BJ (cell line): ENCODE measurements around the gene ZFYVE16. TPM values are rescaled to one million over a fixed set of nuclear protein-coding genes. Genes with fewer than 3 reads are reported as not detected.

Experiments used
- CTCF ChIA-PET: fragments of 350-600 bp; formaldehyde crosslinking; extraction: SDS; loops from one replicate; lab custom pipeline; 2021; ENCODE audit warnings: antibody characterized with exemption, inconsistent platforms; lab: Yijun Ruan, JAX
- POLR2A ChIA-PET: fragments of 300-600 bp; sonication (Branson Sonifier 250); formaldehyde crosslinking; extraction: SDS; loops from one replicate; lab custom pipeline; 2021; ENCODE audit warnings: antibody characterized with exemption; lab: Charles Lee
- DNase-seq: peaks from one replicate; pipeline ENCODE4 v3.0.0-alpha.2; 2011; ENCODE audit warnings: low read depth
- H3K27me3 ChIP-seq: 2 replicates; pipeline ENCODE4 v1.6.0; 2011; ENCODE audit warnings: low read length; ENCODE audit not compliant: control insufficient read depth, insufficient read depth
- H3K36me3 ChIP-seq: 2 replicates; pipeline ENCODE4 v1.5.1; 2011; ENCODE audit warnings: low read length; ENCODE audit not compliant: control insufficient read depth, insufficient read depth
- H3K4me3 ChIP-seq: 2 replicates; pipeline ENCODE4 v1.5.1; 2011; ENCODE audit warnings: low read depth, mild to moderate bottlenecking, control low read depth, low read length
- CTCF ChIP-seq: IDR thresholded peaks from 2 replicates; pipeline ENCODE4 v1.5.1; 2011; ENCODE audit warnings: low read depth, mild to moderate bottlenecking, control low read depth, inconsistent platforms, low read length, moderate library complexity; ENCODE audit not compliant: insufficient read depth
- polyA plus RNA-seq: library from polyadenylated mRNA; depleted of rRNA; stranded (reverse); fragments of >200 nt; gene quantifications from 2 replicates; pipeline ENCODE4 v1.2.3, GENCODE V29; 2011

The ZFYVE16 gene
- polyA plus RNA-seq, 1 experiment, result 4.9 TPM

- no peak for TF ChIP-seq CTCF
- Histone ChIP-seq H3K36me3 (peaks cover 2% of the 10 kb centered on the region; the same call in 1 of the 2 replicates), H3K4me3 (no peak overlapping the region), H3K27me3 (no peaks in the 10 kb centered on the region)
- no peak for DNase-seq
- POLR2A ChIA-PET, result no interaction called here
- CTCF ChIA-PET, result interaction anchor here (0.6 to 3.0 kb wide), 4 partner anchors 14 to 194 kb away, joined by 3 to 19 read pairs (median 8); no protein-coding TSS in a partner anchor
These were observed 72.5 kb downstream of the ZFYVE16 start for GRCh38 chr5:80480354-80480753.

- ChIA-PET CTCF (interaction anchor here (0.6 to 3.0 kb wide), 14 partner anchors 10 to 193 kb away, joined by 3 to 19 read pairs (median 4); no protein-coding TSS in a partner anchor), POLR2A (no interaction called here)
- DNase-seq, result no peak
- H3K36me3 ChIP-seq, result peaks cover 2% of the 10 kb centered on the region; the same call in 1 of the 2 replicates
- peak; percentile 92 for TF ChIP-seq CTCF
- H3K27me3 ChIP-seq, result no peaks in the 10 kb centered on the region
- no peak overlapping the region for H3K4me3 ChIP-seq
These were observed 73.4 kb downstream of the ZFYVE16 start for GRCh38 chr5:80481019-80481893.

GRCh38 chr5:80482578-80482977, 74.7 kb downstream of the ZFYVE16 start:
- no peak for DNase-seq
- ChIA-PET POLR2A (no interaction called here), CTCF (interaction anchor here (1.2 to 3.0 kb wide), 2 partner anchors 16 to 69 kb away, joined by 3 to 19 read pairs; no protein-coding TSS in a partner anchor)
- no peak overlapping the region for H3K4me3 ChIP-seq
- H3K27me3 ChIP-seq, result no peaks in the 10 kb centered on the region
- no peak for TF ChIP-seq CTCF
- H3K36me3 ChIP-seq, result peaks cover 2% of the 10 kb centered on the region; the same call in 1 of the 2 replicates

GRCh38 chr5:80483636-80484232, 75.9 kb downstream of the ZFYVE16 start:
- H3K36me3 ChIP-seq, result peaks cover 2% of the 10 kb centered on the region; the same call in 1 of the 2 replicates
- H3K4me3 ChIP-seq, result no peak overlapping the region
- DNase-seq, result no peak
- H3K27me3 ChIP-seq, result no peaks in the 10 kb centered on the region
- no peak for TF ChIP-seq CTCF
- ChIA-PET CTCF (interaction anchor here (0.6 to 1.3 kb wide), 2 partner anchors 16 to 189 kb away, joined by 3 to 4 read pairs; no protein-coding TSS in a partner anchor), POLR2A (no interaction called here)

- POLR2A ChIA-PET, result no interaction called here
- peak overlapping the region; percentile 64 for H3K4me3 ChIP-seq
- H3K36me3 ChIP-seq, result peaks cover 2% of the 10 kb centered on the region; the same call in 1 of the 2 replicates
- no peaks in the 10 kb centered on the region for H3K27me3 ChIP-seq
- DNase-seq, result no peak
- TF ChIP-seq CTCF, result no peak
- CTCF ChIA-PET, result no interaction called here
These were observed 79.6 kb downstream of the ZFYVE16 start for GRCh38 chr5:80487444-80487828.
